CD4-positive, alpha-beta T cell (primary cell): ENCODE results near the gene WDR82. TPM values are rescaled to one million over a fixed set of nuclear protein-coding genes. Genes with fewer than 3 reads are reported as not detected.
A peak's percentile ranks its signal among the peaks of the same experiment; 100 is the strongest.

Experiments
- ATAC-seq: fragments of 200-7000 bp; cut with Tn5 transposase; one replicate; pipeline ENCODE4 v1.10.0; 2022; ENCODE audit warnings: mild to moderate bottlenecking; ENCODE audit not compliant: poor library complexity
- CTCF ChIA-PET: fragments of 350-600 bp; sonication (Branson Sonifier 250); formaldehyde crosslinking; loops from one replicate; lab custom pipeline; 2021; ENCODE audit warnings: antibody characterized with exemption, inconsistent platforms; lab: Charles Lee
- POLR2A ChIA-PET: fragments of 350-600 bp; sonication (Branson Sonifier 250); formaldehyde crosslinking; loops from one replicate; lab custom pipeline; 2021; ENCODE audit warnings: antibody characterized with exemption, inconsistent platforms; lab: Charles Lee
- DNase-seq, 14 experiments: peaks; one replicate each; pipeline ENCODE4 v3.0.0-alpha.2; 2013 to 2020; ENCODE audit warnings: mixed read lengths in 2 of 14
- H3K27ac ChIP-seq, 2 donors: one replicate each; pipeline versions ENCODE4 v1.5.1 to v1.7.0; 2013; ENCODE audit warnings: low read length in 2 of 2, low read depth in 1 of 2, mild to moderate bottlenecking in 1 of 2
- H3K27me3 ChIP-seq, 2 experiments: 1 replicate in 1 of 2; 2 replicates in 1 of 2; pipeline versions ENCODE4 v1.6.1 to v1.7.0; 2013; ENCODE audit warnings: low read length in 2 of 2, control low read depth in 1 of 2, mild to moderate bottlenecking in 1 of 2, moderate library complexity in 1 of 2; ENCODE audit not compliant: insufficient read depth in 2 of 2, control insufficient read depth in 1 of 2
- H3K36me3 ChIP-seq: one replicate; pipeline ENCODE4 v1.6.1; 2013; ENCODE audit warnings: low read length, control low read depth; ENCODE audit not compliant: insufficient read depth
- H3K4me1 ChIP-seq: one replicate; pipeline ENCODE4 v1.6.1; 2013; ENCODE audit warnings: low read length, control low read depth; ENCODE audit not compliant: insufficient read depth
- H3K4me3 ChIP-seq: one replicate; pipeline ENCODE4 v1.5.1; 2013; ENCODE audit warnings: mild to moderate bottlenecking, low read length, moderate library complexity
- H3K9me3 ChIP-seq, 2 experiments: 1 replicate in 1 of 2; 2 replicates in 1 of 2; pipeline versions ENCODE4 v1.6.1 to v1.7.0; 2013; ENCODE audit warnings: low read length in 2 of 2, mild to moderate bottlenecking in 2 of 2, control low read depth in 1 of 2, moderate library complexity in 1 of 2; ENCODE audit not compliant: control insufficient read depth in 1 of 2, insufficient read depth in 1 of 2
- H3K27ac Mint-ChIP-seq: one replicate; pipeline ENCODE4 v1.8.0; 2020; ENCODE audit warnings: mixed read lengths
- H3K27me3 Mint-ChIP-seq: one replicate; pipeline ENCODE4 v1.8.0; 2021; ENCODE audit warnings: mixed read lengths
- H3K36me3 Mint-ChIP-seq: one replicate; pipeline ENCODE4 v1.8.0; 2021; ENCODE audit warnings: low read depth, mixed read lengths
- H3K4me1 Mint-ChIP-seq: one replicate; pipeline ENCODE4 v1.8.0; 2021; ENCODE audit warnings: low read depth, mixed read lengths
- H3K4me3 Mint-ChIP-seq: one replicate; pipeline ENCODE4 v1.8.0; 2020; ENCODE audit warnings: mild to moderate bottlenecking, mixed read lengths
- H3K9me3 Mint-ChIP-seq: one replicate; pipeline ENCODE4 v1.8.0; 2020; ENCODE audit warnings: mixed read lengths
- CTCF ChIP-seq: fragments of 200-600 bp; IDR thresholded peaks from one replicate; pipeline ENCODE4 v1.8.0; 2022; ENCODE audit warnings: antibody characterized with exemption, mild to moderate bottlenecking
- intact Hi-C, 2 experiments: fragments of 100-400 bp; cut with DNase I in 1 of 2; cut with micrococcal nuclease in 1 of 2; formaldehyde crosslinking; loops; one replicate each; pipeline versions ENCODE4 v1.15.1 to v1.9.0; 2023 to 2025; cut with DNase I, micrococcal nuclease
- total RNA-seq, 174 experiments: library from RNA in 2 of 174; stranded (reverse) in 2 of 174; gene quantifications; one replicate each; pipeline ENCODE4 v1.2.3 and lab custom pipeline; 2021 to 2026

Gene WDR82
- total RNA-seq, 2 experiments from 2014 or later, result 114 TPM

DNA sequence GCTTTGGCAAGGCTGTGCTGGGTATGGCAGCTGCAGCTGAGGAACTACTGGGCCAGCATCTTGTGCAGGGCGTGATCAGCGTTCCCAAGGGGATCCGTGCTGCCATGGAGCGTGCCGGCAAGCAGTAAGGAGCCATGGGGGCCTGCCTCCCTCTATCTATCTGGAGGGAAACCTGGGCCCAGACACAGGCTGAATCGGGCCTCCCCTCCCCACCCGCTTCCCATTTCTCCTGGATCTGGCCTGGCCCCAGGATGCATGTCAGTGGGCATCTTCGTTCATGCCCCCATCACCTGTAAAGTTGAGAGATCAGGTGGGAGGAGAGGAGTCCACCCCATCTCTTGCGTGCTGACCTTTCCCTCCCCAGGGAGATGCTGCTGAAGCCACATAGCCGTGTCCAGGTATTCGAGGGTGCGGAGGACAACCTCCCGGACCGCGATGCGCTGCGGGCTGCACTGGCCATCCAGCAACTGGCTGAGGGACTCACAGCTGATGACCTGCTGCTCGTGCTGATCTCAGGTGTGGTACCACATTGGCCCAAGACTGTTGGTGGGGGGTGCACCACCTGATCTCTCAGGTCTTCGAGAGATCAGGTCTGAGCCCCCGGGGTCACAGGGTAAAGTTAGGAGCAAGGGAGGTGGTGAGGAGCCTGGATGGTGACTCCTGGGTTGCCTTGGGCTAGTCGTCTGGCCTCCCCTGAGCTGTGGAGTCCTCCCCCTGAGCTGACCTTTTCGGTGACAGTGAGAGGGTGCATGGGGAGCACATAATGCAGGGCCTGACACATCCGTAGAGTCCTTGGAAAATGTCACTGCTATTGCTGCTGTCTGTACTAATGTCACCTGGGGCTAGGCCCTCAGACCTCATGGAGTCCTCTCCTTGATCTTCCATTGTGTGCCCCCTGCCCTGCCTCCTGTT lies 12.4 kb upstream of the WDR82 start:
- peaks cover 36% of the 10 kb centered on the region for H3K4me1 Mint-ChIP-seq
- CTCF ChIA-PET, result interaction anchor here (1.5 kb wide), 1 partner anchor 70 kb away, joined by 5 read pairs; no protein-coding TSS in a partner anchor
- H3K27ac Mint-ChIP-seq, result peak overlapping the region; percentile 80
- no peak overlapping the region for H3K27ac ChIP-seq
- intact Hi-C loops, result loop anchor here (1.0 to 5.0 kb wide), 3 partner anchors 48 to 156 kb away; partner anchors contain the start of gene SEMA3G (in 1 of the 2)
- H3K27me3 Mint-ChIP-seq, result no peaks in the 10 kb centered on the region
- no peaks in the 10 kb centered on the region for H3K9me3 ChIP-seq
- DNase-seq (no peak), ATAC-seq (no peak)
- POLR2A ChIA-PET, result interaction anchor here (4.9 kb wide), 1 partner anchor 13 kb away, joined by 94 read pairs; the partner anchor contains the start of gene WDR82
- H3K27me3 ChIP-seq, result no peaks in the 10 kb centered on the region
- peaks cover 51% of the 10 kb centered on the region for H3K4me1 ChIP-seq
- no peaks in the 10 kb centered on the region for H3K9me3 Mint-ChIP-seq
- peaks cover 48% of the 10 kb centered on the region for H3K36me3 ChIP-seq
- H3K4me3 ChIP-seq, result no peak overlapping the region
- TF ChIP-seq CTCF, result no peak
- peaks cover 54% of the 10 kb centered on the region for H3K36me3 Mint-ChIP-seq
- peak overlapping the region; percentile 80 for H3K4me3 Mint-ChIP-seq

GRCh38 chr3:52289747-52290595 lies 11.5 kb upstream of the WDR82 start:
- Mint-ChIP-seq H3K27me3 (no peaks in the 10 kb centered on the region), H3K27ac (no peak overlapping the region), H3K9me3 (no peaks in the 10 kb centered on the region), H3K4me3 (peak overlapping the region; percentile 100), H3K36me3 (peaks cover 50% of the 10 kb centered on the region), H3K4me1 (peaks cover 41% of the 10 kb centered on the region)
- no peak for TF ChIP-seq CTCF
- Histone ChIP-seq H3K9me3 (no peaks in the 10 kb centered on the region), H3K4me1 (peaks cover 55% of the 10 kb centered on the region), H3K36me3 (peaks cover 42% of the 10 kb centered on the region), H3K27me3 (no peaks in the 10 kb centered on the region), H3K4me3 (no peak overlapping the region), H3K27ac (no peak overlapping the region)
- ATAC-seq (no peak), DNase-seq (no peak)
- ChIA-PET CTCF (interaction anchor here (1.7 to 2.5 kb wide), 2 partner anchors 11 to 49 kb away, joined by 7 to 16 read pairs; partner anchors contain the start of gene WDR82), POLR2A (interaction anchor here (0.8 to 4.9 kb wide), 6 partner anchors 12 to 73 kb away, joined by 3 to 94 read pairs (median 6); partner anchors contain the start of genes TWF2 and WDR82)
- intact Hi-C loops, result loop anchor here (2.0 to 10.0 kb wide), 6 partner anchors 51 to 395 kb away; partner anchors contain the start of genes SEMA3G (in 2 of the 2), GNL3 (in 1 of the 2), PBRM1 (in 1 of the 2) and RPL29 (in 1 of the 2)

DNA sequence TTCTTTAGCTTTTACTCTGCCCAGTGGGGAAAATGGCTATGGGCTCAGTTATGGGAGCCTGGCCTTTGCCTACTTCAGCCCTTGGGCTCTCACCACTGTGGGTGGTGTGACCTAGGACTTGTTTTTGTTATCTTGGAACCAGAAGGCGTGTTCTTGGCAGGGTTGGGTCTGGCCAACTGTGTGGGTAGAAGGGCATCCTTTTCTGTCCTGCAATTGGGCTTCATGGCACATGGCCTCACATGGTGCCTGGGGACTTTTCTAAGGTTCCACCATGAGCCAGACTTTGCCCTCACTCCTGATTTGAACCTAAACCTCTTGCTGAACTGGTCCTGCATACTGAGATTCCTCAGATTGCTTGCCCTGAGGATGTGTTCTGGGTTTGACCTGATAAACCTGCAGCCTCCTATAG lies 10.9 kb upstream of the WDR82 start:
- H3K4me3 Mint-ChIP-seq, result peak overlapping the region; percentile 100
- CTCF ChIA-PET, result interaction anchor here (1.7 to 2.5 kb wide), 3 partner anchors 11 to 58 kb away, joined by 6 to 16 read pairs (median 7); partner anchors contain the start of gene WDR82
- POLR2A ChIA-PET, result interaction anchor here (0.8 to 4.9 kb wide), 8 partner anchors 11 to 73 kb away, joined by 3 to 94 read pairs (median 6); partner anchors contain the start of genes TWF2 and WDR82

More for the DNA sequence above, 10.9 kb upstream of the WDR82 start:
- H3K27me3 Mint-ChIP-seq, result no peaks in the 10 kb centered on the region
- peaks cover 41% of the 10 kb centered on the region for H3K4me1 Mint-ChIP-seq
- no peaks in the 10 kb centered on the region for H3K9me3 ChIP-seq
- peaks cover 61% of the 10 kb centered on the region for H3K4me1 ChIP-seq
- H3K36me3 Mint-ChIP-seq, result peaks cover 44% of the 10 kb centered on the region
- intact Hi-C loops, result loop anchor here (2.0 to 10.0 kb wide), 4 partner anchors 51 to 395 kb away; partner anchors contain the start of genes GNL3 (in 1 of the 2), PBRM1 (in 1 of the 2), RPL29 (in 1 of the 2) and SEMA3G (in 1 of the 2)
- no peaks in the 10 kb centered on the region for H3K27me3 ChIP-seq
- no peak overlapping the region for H3K27ac ChIP-seq
- DNase-seq (no peak), ATAC-seq (no peak)
- H3K9me3 Mint-ChIP-seq, result no peaks in the 10 kb centered on the region
- no peak for TF ChIP-seq CTCF
- peak overlapping the region; percentile 99 for H3K27ac Mint-ChIP-seq
- H3K4me3 ChIP-seq, result no peak overlapping the region
- peaks cover 39% of the 10 kb centered on the region for H3K36me3 ChIP-seq
